SIG-M5 treated with dmso at 0.1 percent for 504 hours (cell line): ENCODE data around the gene KRTAP5-3.

Experiments
- DNase-seq: peaks from one replicate; lab custom pipeline; 2025; ENCODE audit not compliant: unreplicated experiment; lab: John Stamatoyannopoulos, UW

KRTAP5-3 gene

DNA sequence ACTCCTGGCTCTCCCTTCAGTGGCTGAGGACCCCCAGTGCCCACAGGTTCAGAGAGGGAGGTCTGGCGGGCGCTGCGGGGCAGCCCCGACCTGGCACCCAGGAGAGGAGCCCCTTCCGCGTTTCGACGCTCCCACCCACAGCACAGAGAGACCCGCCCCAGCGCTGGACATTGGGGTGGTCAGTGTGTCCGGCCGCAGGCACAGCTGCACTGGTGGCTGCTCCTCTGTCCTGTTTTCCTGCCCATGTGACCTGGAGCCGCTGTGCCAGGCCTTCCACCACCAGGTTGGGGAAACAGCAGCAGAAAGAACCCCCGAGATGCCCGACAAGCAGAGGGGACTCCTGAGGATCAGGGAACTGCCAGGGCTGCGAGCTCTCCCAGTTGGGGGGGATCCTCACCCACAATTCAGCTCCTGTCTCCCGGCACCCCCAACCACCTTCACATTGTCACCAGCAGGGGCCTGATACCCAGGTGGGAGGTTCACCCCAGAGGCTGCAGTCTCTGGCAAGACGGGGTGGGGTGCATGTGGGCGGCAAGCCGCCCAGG is 35.0 kb upstream of the KRTAP5-3 start:
- DNase-seq: no peak

DNA sequence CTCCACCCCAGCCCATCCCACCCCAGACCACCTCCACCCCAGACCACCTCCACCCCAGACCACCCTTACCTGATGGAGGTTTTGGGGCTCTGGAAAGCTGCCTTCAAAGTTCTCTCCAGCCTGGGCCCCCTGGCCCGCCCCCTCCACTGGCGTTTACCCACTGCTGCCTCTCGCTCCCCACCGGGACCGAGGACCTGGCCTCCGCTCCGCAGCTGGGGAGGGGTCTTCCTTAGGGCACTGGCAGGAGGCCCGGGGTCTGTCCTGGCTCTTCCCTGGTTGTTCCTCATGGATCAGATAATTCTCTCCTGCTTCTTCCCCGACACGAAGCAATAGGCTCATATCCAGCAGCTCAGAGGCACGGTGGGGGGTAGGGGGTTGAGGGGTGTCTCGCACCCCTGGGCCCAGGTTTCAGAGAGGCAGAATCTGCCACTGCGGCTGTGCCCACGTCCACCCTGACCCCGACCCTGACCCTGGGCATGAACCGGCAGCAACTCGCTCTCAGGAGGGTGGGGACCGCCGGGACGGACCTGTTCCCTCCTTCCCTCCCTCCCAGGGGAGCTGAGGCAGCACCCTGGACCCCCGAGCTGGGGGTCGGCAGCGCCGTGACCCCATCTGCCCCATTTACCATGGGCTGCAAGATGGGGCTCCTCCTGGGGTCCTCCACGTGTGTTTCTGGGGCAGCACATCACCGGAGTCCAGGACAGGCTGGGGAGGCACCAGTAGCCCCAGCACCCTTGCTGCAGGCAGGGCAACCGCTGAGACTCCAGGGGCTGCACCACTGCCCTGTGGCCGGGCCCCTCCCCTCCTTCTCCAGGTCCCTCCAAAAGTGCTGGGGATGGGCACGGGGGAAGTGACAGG is 34.3 kb upstream of the KRTAP5-3 start:
- no peak for DNase-seq

DNA sequence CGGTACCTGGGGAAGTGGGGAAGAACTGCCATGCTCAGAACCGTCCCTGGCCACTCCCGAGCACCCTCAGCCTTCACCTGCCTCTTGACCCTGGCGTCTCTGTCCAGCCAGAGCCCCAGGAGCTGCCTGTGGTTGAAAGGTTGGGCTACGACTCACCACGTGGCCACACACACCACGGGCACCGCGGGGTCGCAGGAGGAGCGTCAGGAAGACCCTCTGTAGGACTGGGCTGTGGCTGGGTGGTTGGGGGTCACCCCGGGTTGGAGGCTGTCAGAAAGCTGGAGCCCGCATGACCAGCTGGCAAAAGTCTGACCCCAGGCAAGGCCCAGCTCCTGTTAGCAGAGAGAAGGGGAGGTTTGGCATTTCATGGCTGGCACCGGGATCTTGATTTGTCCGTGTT is 32.8 kb upstream of the KRTAP5-3 start:
- no peak for DNase-seq

DNA sequence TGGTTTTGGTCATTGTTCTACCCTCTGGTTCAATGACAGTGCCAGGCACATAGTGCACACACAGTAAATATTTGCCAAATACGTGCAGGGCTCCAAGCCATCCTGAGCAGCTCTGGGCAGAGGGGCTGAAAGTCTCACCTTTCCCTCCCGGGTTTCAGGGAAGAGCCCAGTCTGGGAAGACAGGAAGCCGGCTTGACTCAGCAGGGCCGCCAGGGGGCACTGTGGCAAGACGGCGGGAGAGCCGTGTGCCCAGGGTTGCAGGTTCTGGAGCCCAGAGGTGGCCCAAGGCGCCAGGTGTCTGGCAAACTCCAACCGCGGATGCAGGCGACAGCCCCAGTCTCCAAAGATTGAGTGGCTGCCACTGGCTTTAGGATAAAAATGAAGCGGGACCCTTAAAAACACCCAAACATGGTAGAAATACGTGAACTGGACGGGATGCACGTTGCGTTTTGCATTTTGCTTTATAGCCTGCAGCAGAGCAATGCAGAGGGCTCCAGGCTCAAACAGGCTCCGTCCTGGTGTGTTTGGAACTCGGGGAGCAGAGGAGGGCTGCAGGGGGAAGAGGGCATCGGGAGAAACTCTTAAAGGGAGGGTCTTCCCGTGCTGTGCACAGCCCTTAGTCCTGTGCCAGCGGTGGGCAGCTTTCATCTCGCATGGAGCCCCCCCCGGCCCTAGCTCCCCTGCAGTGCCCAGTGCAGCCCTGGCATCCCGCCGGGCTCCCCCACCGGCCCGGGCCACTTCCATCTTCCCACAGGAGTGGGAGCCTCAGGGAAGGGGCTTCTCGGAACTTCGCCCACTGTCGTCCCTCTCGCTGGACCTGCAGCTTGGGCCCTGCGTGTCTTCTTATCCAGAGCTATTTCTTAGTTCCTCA is 32.0 kb upstream of the KRTAP5-3 start:
- peak; percentile 15 for DNase-seq

DNA sequence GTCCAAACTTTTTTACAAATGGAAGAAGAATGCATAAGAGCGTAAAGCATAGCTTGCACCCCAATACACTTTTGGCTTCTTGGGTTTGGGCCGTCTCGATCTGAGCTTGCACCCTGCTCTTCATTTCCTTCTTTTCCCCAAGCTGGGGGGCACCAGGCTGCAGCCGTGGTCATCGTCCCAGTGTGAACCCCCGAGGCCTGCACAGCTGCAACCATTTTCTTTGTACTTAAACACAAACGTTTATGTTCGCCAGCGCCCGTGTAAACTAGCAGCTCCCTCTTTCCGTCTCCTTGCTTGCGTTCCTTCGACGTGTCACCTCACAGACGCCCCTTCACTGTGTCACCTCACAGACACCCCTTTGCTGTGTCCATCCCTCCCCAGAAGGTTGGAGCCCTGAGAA is 31.4 kb upstream of the KRTAP5-3 start:
- DNase-seq: no peak

DNA sequence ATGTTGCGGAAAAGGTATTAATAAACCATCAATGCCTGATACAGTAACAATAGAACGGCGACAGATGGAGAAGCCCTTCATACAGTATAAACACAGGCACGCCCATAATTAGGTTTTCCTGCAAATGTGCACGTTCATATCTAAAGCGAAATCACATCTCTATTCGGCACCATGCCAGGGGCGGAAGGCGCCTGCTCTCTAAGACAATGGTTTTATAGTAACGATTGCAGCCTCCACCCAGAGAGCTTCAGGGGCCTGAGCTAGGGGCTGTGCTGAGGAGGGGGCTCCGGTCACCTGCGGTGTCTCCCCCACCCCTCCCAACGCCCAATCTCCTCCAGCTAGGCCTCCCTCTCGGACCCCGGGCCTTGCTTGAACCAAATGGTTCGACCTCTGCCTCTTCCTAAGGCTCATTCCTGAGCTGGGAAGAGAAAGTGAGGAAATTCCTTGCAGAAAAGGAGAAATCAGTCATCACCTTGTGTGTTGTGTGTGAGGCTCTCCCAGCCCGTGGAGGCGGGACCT is 30.9 kb upstream of the KRTAP5-3 start:
- DNase-seq: no peak

DNA sequence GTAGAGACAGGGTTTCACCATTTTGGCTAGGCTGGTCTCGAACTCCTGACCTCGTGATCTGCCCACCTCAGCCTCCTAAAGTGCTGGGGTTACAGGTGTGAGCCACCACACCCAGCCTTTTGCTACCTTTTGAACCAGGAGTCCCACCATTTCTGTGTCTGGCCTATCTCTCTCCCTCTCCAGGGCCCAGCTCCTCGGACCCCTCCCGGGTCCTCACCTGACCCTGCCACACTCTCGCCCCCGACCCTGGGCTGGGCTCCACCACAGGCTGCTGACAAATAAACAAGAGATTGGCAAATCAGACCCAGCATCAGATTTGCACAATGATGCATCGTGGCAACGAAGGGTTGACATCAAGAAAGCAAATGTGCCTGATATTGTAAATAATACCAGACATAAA is 30.1 kb upstream of the KRTAP5-3 start:
- no peak for DNase-seq

DNA sequence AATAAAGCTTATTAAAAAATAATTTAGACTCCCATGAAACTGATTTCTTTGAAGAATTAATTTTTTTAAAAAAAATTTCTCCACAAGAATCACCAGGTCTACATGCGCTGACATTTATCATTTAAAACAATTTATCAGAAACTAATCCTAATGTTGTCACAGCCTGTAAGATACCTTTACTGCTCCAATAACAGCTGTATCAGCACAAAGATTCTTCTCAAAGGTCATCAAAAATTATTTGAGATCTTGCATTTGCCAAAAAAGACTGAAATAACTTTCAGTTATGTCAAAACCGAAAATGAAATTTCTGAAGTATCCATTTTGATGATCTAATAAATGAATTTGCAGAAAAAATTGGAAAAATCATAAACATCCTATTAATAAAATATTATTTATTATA is 29.4 kb upstream of the KRTAP5-3 start:
- no peak for DNase-seq

DNA sequence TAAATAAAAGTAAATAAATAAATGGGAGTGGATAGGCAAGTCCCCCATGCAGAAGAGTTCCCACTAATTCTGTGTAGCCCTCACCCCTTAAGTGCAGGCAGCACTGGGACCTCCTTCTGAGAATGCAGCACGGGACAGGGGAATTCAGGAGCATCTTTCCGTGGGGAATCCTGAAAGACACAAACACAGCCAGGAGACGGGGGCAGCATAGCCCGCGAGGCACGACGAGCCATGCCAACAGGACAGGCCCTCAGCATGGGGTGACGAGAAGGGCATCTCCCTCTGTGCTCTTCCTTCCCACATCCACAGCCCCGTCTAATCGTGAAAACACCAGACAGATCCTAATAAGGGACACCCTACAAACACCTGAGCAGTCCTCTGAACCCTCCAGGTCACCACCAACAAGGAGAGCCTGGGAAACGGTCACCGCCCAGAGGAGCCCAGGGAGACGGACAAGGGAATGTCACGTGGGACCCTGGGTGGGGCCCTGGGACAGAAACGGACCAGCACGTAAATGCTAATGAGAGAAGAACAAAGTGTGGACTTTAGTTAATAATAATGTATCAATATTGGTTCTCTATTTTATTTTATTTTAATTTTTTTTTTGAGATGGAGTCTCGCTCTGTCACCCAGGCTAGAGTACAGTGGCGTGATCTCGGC is 28.2 kb upstream of the KRTAP5-3 start:
- DNase-seq: no peak

DNA sequence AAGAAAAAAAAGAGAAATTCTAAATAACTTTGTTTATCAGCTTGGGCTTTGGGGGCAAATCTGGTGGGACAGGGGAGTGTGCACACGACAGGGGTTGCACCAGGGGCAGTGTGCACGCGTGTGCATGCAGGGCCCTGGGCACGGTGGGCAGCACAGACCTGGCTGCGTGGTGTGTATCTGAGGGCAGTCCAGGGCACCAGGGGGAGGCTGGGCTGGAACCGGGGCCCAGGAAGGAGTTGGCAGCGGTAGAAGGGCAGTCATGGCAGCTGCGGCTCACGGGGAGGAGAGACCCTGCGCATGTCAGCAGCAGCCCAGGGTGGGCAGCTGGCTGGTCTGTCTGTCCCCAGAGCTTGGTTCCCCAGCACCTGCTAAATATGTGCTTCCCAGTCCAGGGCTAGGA is 25.6 kb upstream of the KRTAP5-3 start:
- no peak for DNase-seq

DNA sequence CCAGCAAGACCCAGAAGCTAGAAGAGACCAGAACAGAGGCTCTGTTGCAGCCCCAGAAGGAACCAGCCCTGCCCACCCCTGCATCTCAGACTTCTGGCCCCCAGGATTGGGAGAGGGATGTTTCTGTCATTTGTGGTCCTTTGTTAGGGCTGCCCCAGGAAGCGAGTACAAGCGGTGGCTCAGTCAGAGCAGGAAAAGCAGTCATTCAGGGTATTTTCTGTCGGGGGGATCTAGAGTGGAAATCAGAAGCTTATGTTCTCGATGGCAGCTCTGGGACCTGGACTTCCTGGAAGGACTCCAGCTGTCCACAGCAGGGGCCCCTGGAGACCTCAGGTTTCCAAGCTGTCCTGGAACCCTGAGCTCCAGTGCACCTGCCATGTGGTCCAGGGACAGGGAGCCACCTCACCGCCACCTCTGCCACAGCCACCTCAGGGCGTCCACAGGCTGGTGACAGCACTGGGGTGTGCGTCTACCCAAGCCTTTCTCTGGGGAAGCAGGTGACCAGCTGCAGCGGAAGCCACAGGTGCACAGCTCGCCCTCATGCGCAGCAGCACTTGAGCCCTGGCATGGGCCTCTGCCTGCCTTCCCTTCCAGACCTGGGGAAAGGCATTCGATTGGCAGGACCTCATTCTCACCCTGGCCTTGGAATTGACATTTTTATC is 23.9 kb upstream of the KRTAP5-3 start:
- DNase-seq: no peak

DNA sequence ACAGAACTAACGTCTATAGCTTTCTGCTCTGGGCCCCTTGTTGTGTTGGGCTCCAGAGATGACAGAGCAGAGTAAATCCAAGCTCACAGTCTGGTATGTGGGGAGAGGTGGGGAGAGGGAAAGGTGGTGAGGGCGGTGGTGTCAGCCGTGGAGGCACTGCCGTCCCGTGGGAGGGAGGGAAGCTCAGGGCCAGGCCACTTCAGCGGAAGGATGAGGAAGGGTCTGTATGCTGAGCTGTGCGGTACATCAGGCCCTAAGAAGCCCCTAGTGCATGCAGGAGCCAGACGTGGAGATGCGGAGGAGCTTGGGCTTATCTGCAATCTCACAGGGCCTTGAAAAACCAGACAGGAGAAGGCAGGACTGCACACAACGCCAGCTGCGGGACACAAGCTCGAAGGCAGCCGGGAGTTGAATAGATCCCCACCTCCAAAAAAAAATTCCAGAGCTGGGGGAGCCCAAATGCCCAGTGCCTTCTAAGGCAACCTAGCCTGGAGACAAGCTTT is 22.9 kb upstream of the KRTAP5-3 start:
- no peak for DNase-seq

DNA sequence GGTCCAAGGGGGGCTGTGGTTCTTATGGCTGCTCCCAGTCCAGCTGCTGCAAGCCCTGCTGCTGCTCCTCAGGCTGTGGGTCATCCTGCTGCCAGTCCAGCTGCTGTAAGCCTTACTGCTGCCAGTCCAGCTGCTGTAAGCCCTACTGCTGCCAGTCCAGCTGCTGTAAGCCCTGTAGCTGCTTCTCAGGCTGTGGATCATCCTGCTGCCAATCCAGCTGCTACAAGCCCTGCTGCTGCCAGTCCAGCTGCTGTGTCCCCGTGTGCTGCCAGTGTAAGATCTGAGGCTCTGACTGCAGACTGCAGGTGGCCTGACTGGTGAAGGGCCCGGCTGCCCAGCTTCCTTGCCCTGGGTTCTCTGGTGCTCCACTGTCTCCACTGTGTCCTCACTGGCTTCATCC is 22.0 kb upstream of the KRTAP5-3 start:
- no peak for DNase-seq

DNA sequence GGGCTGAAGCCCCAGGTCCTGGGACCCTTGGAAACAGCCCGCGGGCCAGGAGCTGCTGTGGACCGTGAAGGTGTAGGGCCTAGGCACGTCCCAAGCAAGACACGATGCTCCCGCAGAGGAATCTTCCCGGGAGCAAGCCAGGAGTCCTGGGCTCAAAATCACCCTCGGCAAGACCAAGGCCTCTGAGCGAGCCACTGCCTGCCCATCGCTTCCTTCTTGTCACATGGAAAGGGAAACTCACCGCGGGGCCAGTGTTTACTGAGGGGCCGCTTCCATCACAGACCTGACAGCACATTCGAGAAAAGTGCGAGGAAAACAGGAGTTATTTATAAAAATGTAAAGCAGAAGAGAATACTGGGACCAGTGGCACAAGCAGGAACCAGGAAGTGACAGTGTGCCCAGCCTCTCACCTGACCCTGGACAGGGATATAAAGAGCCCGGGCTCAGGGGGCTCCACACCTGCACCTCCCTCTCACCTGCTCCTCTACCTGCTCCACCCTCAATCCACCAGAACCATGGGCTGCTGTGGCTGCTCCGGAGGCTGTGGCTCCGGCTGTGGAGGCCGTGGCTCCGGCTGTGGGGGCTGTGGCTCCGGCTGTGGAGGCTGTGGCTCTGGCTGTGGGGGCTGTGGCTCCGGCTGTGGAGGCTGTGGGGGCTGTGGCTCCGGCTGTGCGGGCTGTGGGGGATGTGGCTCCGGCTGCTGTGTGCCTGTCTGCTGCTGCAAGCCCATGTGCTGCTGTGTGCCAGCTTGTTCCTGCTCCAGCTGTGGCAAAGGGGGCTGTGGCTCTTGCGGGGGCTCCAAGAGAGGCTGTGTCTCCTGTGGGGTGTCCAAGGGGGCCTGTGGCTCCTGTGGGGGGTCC is 21.3 kb upstream of the KRTAP5-3 start, which contains the start of gene KRTAP5-5:
Gene KRTAP5-5, plus strand, starts transcription at position 450 of the 860 bp plus-strand sequence. Its CDS starts 66 bp downstream, at position 516.
- DNase-seq: no peak

DNA sequence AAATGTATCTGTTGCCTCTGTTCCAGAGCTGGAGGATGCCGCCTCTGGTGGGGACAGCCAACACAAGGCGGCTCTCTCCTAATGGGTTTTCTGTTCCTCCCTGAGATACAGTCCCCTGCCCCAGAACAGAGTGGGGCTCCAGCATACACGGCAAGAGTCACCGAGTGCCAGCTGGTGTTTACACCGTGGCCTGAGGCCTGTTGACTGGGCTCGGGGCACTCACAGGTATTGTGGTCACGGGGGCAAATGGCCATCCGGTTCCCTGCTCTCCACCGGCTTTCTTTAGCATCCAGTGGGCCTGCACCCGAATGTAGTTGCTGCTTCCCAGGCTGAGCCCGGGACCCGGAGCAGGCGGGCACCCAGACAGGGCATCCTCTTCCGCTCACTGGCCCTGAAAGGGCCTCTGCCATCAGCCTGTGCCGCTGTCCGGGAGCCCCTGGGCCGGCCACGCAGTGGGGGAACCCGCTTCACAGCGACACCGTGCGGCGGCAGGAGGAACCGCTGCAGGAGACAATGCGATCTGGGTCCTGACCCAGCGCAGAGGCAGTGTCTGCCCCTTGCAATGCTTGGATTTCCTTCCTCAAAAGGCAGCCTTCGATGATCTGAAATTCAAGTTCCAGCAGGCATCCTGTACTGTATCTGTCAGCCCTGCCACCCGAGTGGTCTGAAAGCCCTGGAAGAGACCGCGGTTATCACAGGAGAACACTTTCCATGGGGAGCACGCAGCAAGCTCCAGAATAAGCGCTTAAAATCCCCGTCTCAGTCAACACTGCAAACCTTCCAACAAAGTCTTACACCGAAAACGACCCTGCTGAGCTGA is 20.5 kb upstream of the KRTAP5-3 start:
- DNase-seq: peak; percentile 16

DNA sequence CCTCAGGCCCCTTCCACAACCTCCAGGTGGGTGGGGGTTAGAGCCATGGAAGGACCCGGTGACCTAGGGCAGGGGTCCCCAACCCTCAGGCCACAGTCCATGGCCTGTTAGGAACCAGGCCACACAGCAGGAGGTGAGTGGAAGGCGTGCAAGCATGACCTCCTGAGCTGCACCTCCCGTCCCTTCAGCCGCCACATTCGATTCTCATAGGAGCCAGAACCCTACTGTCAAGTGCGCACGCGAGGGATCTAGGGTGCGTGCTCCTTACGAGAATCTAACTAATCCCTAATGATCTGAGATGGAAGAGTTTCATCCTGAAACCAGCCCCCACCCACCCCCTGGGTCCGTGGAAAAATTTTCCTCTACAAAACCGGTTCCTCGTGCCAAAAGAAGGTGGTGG is 17.3 kb upstream of the KRTAP5-3 start:
- no peak for DNase-seq

DNA sequence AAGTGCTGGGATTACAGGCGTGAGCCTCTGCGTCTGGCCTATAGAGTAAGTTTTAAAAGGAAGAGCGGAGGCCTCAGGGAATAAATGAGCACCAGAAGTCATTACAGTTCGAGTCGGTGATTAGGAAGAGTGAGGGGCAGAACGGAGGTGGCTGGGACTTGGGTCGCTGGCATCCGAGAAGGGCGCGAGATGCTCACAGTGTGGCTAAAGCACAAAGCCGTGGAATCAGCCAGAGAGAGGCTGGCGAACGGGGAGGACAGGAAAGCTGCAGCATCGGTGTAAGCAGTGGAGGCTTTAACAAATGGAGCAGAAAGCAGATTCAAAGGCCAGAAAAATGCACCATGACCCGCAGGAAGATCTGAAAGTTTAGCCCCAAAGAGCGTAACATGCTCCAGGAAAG is 16.4 kb upstream of the KRTAP5-3 start:
- no peak for DNase-seq

DNA sequence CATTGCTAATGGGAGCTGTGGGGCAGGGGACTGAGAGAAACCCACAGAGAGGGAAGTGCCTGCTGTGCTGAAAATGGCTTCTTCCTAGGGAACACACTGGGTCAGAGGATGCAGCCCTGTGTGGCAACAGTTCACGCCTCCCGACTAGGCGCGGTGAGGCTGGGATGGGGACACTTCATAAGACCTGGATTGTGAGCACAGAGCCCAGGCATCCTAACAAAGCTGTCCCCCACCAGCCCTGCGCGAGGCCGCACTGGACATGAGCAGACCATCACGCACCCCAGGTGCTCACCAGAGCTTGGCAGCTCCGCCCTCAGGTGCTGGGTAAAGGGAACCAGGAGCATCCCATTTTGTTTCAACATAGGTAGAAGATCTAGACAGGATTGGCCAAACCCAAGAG is 15.5 kb upstream of the KRTAP5-3 start:
- DNase-seq: no peak

DNA sequence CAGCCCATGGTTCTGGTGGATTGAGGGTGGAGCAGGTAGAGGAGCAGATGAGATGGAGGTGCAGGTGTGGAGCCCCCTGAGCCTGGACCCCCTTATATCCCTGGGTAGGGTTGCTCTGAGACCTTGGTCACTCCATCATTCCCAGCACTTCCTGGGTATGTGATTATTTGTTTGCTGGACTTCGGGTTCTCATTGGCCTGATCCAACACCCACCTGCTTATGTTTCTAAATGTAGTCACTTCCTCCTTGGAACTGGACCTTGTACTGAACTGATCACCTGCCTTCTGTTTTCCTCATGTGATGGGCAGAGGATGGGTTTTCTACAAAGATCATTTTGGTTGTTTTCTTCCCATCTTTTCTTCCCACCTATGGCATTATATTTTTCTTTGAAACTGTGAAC is 13.8 kb upstream of the KRTAP5-3 start, which contains the start of gene KRTAP5-4:
Gene KRTAP5-4, minus strand, starts transcription at position 53 of the 400 bp plus-strand sequence. Its CDS starts 45 bp downstream, at position 8.
- DNase-seq: no peak
